PFSK-1 (cell line): Measurements from ENCODE around the gene ERCC2.

Source experiments
- POLR2AphosphoS5 ChIP-seq: IDR thresholded peaks from 2 replicates; pipeline ENCODE4 v1.6.1; 2012; ENCODE audit warnings: low read depth, mild to moderate bottlenecking, control low read depth, low read length, moderate library complexity
- SIN3A ChIP-seq: IDR thresholded peaks from 2 replicates; pipeline ENCODE4 v1.6.1; 2012; ENCODE audit warnings: mild to moderate bottlenecking, low read length, moderate library complexity, borderline replicate concordance; ENCODE audit not compliant: insufficient read depth
- TF ChIP-seq, protein P1 (sequence below), 2 experiments: IDR thresholded peaks; 2 replicates each; pipeline versions ENCODE4 v1.6.1 to v1.8.0; 2011 to 2012; ENCODE audit warnings: low read depth in 2 of 2, low read length in 2 of 2, control low read depth in 1 of 2, inconsistent platforms in 1 of 2, mild to moderate bottlenecking in 1 of 2, moderate library complexity in 1 of 2; ENCODE audit not compliant: insufficient read depth in 1 of 2

DNA sequence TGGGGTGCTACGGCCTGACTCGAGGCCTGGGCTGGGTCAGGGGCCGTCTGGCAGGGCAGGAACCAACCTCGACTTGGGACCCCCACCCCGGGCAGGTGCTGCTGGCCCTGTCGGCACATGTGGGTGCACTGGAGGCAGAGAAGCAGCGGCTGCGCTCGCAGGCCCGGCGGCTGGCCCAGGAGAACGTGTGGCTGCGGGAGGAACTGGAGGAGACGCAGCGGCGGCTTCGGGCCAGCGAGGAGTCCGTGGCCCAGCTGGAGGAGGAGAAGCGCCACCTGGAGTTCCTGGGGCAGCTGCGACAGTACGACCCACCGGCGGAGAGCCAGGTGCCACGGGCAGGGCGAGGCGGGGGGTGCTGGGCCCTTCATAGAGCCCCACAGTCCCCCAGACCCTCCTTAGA is 23.9 kb downstream of the ERCC2 start:
- no peak for TF ChIP-seq SIN3A
- TF ChIP-seq, protein P1, sequence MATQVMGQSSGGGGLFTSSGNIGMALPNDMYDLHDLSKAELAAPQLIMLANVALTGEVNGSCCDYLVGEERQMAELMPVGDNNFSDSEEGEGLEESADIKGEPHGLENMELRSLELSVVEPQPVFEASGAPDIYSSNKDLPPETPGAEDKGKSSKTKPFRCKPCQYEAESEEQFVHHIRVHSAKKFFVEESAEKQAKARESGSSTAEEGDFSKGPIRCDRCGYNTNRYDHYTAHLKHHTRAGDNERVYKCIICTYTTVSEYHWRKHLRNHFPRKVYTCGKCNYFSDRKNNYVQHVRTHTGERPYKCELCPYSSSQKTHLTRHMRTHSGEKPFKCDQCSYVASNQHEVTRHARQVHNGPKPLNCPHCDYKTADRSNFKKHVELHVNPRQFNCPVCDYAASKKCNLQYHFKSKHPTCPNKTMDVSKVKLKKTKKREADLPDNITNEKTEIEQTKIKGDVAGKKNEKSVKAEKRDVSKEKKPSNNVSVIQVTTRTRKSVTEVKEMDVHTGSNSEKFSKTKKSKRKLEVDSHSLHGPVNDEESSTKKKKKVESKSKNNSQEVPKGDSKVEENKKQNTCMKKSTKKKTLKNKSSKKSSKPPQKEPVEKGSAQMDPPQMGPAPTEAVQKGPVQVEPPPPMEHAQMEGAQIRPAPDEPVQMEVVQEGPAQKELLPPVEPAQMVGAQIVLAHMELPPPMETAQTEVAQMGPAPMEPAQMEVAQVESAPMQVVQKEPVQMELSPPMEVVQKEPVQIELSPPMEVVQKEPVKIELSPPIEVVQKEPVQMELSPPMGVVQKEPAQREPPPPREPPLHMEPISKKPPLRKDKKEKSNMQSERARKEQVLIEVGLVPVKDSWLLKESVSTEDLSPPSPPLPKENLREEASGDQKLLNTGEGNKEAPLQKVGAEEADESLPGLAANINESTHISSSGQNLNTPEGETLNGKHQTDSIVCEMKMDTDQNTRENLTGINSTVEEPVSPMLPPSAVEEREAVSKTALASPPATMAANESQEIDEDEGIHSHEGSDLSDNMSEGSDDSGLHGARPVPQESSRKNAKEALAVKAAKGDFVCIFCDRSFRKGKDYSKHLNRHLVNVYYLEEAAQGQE (IDR thresholded peaks at IDR 0.05; ENCODE audit: insufficient read depth in 1 of 2, low read depth in 2 of 2, low read length in 2 of 2) = no peak
- TF ChIP-seq POLR2AphosphoS5 = no peak
